GM04504 (cell line): ENCODE results near the gene LRP11.
"Not testable (repeated sequence)": the region's sequence is repeated elsewhere in the genome, so short reads cannot be mapped to it uniquely, and the experiment has no call there.

Experiments used
- DNase-seq: peaks from one replicate; pipeline ENCODE4 v3.0.0-alpha.2; 2012; ENCODE audit warnings: low read depth

Gene LRP11, protein sequence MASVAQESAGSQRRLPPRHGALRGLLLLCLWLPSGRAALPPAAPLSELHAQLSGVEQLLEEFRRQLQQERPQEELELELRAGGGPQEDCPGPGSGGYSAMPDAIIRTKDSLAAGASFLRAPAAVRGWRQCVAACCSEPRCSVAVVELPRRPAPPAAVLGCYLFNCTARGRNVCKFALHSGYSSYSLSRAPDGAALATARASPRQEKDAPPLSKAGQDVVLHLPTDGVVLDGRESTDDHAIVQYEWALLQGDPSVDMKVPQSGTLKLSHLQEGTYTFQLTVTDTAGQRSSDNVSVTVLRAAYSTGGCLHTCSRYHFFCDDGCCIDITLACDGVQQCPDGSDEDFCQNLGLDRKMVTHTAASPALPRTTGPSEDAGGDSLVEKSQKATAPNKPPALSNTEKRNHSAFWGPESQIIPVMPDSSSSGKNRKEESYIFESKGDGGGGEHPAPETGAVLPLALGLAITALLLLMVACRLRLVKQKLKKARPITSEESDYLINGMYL

DNA sequence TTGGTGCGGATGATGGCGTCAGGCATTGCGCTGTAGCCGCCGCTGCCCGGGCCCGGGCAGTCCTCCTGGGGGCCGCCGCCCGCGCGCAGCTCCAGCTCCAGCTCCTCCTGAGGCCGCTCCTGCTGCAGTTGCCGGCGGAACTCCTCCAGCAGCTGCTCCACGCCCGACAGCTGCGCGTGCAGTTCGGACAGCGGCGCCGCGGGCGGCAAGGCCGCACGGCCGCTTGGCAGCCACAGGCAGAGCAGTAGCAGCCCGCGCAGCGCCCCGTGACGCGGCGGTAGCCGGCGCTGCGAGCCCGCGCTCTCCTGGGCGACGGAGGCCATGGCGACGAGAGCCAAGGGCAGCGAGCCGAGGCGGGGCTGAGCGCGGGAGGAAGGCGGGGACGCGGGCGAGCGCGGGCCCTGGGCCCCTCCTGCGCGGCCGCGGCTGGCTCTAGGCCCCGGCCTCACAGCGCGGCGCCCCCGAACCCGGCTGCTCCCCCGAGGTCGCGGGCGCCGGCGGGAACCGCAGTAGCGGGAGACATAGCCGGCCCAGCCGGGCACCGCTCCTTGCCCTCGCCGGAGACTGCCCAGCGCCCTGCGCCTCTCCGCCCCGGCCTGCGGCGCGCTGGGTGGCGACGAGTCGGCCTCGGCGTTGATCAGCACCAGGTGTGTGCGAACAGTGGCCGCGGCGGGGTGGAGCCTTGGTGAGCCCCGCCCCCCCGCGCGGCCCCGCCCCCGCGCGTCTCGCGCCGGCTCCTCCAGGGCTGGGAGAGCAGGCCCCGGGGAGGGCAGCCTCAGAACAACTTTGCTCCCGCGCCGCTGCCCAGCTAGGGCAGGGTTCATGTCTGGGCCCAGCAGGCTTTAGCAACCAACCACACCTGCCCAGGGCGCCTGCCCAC, at the start of gene LRP11:
Gene LRP11 (minus strand): TSS at position 662 of the 880 bp plus-strand sequence. CDS start 339 bp downstream, at position 323.
- DNase-seq = peak; percentile 69

DNA sequence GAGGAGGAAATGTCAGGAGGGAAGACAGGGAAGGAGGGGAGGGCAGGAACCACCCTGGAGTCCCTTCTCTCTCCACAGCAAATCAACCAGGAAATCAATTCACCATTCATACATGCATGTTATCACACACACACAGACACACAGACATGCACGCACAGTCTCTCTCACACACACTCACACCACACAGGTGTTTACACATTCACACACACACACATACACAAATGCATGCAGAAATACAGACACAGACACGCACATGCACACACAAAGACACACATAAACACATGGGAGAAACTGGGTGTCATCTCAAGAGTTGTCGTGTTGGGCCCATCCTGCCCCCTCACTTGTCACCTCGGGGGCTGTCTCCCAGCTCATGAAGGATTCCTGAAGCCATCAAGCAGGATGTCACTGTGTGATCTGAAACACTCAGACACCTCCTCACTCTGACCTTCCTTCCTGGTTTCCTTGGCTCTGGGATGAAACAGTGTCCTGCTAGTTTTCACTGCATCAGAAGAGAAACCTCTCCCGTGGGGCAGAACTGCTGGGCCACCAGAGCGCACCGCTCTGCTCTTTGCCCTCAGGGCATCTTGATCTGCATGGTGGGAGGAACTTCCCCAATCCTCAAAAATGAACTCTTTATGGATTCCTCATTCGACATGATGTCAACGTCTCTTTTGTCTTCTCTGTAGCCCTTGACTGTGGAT, 49.5 kb upstream of the LRP11 start:
- DNase-seq = no peak

DNA sequence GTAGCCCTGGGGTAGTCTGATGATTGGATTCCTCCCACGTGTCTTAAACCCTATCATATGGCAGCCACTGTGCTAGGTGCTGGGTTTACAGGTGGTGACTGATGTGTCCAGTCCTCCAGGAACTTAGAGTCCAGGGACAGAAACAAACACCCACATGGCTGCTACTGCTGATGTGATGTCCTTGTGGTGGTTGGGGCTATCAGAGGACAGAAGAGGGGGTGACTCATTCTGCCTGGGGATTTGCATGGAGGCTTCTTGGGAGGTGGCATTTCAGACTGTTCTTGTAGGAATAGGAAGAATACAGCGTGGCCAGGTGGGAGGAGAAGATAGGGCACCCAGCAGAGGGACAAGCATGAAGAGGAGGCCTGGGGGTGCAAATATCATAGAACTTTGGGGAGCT, 48.9 kb upstream of the LRP11 start:
- DNase-seq = no peak

DNA sequence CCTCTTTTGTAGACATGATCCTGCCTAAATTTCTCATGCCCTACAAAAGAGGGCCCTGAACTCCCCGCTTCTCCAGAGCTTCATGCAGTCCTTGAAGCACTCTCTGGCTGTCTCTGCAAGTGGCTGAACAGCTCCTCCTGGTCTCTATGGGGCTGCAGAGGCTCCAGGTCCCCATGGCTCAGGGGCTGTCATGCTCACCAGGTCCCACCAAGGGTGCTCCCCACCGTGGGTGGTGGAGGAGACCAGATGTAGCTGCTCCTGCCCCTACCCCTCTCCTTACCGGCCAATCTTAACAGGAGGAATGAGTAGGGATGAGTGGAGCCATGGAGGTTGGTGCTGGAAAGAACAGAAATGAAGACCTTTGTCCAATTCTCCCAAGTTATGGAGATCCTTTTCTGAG, 48.5 kb upstream of the LRP11 start:
- DNase-seq = not testable (repeated sequence)

- no peak for DNase-seq
Measured at GRCh38 chr6:149910721-149911151, 46.6 kb upstream of the LRP11 start.

DNA sequence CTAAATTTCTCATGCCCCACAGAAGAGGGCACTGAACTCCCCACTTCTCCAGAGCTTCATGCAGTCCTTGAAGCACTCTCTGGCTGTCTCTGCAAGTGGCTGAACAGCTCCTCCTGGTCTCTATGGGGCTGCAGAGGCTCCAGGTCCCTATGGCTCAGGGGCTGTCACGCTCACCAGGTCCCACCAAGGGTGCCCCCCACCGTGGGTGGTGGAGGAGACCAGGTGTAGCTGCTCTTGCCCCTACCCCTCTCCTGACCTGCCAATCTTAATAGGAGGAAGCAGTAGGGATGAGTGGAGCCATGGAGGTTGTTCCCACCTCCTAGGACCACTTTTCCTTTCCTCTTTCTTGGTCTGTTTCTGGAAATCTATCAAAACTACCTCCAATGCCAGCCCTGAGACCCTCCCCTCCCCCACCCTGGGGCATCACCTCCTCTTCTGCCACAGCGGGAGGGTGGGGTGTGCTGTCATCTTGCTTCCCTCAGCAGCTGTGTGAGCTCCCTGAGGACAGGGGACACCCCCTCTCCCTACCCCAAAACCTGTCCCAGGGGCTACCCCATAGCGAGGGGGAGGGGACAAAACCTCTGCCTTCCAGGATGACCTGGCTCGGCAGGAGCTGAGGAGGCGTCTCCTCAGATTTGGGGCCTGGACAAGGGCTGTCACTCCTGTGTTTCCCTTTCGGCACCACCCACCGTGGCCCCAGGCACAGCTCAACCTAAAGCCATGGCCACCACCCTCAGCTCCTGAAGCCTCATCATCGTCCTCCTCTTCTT, 45.7 kb upstream of the LRP11 start:
- DNase-seq = no peak

GRCh38 chr6:149908480-149908879, 44.3 kb upstream of the LRP11 start:
- DNase-seq = not testable (repeated sequence)

DNA sequence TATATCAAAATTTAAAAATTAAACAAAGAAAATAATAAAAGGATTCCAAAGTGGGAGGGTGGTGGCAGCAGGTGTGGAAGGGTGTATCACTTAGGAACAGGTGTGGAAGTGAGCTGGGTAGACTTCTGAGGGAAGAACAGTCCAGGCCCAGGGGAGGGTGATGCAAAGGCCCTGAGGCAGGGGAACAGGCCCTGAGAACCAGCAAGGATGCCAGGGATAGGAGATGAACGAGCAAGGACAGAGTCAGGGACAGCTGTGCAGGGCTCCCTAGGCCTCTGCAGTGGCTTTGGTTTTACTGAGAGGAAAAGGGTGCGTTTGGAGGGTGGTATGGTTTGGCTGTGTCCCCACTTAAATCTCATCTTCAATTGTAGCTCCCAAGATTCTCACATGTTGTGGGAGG, 43.2 kb upstream of the LRP11 start:
- no peak for DNase-seq

- no peak for DNase-seq
Measured at GRCh38 chr6:149906405-149906804, 42.2 kb upstream of the LRP11 start.

GRCh38 chr6:149905911-149906371, 41.8 kb upstream of the LRP11 start:
- DNase-seq = no peak

GRCh38 chr6:149905371-149905910, 41.3 kb upstream of the LRP11 start:
- no peak for DNase-seq

GRCh38 chr6:149904661-149905370, 40.7 kb upstream of the LRP11 start:
- no peak for DNase-seq

- no peak for DNase-seq
Measured at GRCh38 chr6:149903938-149904611, 39.9 kb upstream of the LRP11 start.

GRCh38 chr6:149901444-149902140, 37.4 kb upstream of the LRP11 start:
- DNase-seq = no peak

DNA sequence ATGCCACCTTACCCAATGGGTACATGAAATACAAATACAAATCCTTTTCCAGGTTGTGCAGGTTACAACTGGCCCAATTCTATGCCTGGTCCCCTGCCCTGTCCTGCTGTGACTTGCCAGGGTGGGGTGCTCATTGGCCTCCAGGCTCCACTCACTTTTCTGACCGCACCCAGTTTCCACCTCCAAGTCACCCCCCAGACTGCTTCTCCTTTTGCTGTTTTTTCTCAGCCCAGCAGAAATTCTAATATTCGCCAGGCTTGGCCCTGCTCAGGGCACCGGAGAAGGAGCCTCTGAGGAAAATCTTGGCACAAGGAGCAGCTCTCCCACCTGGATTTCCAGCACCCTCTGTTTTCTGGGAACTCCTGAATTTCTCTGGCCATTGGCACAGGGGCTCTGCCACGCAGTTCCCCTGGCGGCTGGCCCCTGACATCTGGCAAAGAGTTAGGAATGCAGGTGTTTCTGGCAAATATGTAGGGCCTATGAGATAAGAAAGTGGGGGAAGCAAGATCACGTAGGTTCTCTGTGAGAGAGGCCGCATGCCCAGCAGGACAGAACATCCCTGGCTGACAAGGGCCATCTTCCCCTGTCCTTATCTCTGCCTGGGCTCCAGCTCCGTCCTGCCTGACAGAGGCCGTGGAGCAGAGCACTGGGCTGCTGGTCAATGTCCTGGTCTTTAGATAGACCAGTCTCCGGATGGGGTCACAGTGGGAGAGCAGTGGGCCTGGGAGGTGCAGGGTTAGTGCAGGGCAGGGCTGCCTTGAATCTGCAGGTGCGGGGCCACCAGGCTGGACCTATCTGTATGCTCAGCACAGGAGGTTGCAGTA, 36.7 kb upstream of the LRP11 start:
- no peak for DNase-seq

DNA sequence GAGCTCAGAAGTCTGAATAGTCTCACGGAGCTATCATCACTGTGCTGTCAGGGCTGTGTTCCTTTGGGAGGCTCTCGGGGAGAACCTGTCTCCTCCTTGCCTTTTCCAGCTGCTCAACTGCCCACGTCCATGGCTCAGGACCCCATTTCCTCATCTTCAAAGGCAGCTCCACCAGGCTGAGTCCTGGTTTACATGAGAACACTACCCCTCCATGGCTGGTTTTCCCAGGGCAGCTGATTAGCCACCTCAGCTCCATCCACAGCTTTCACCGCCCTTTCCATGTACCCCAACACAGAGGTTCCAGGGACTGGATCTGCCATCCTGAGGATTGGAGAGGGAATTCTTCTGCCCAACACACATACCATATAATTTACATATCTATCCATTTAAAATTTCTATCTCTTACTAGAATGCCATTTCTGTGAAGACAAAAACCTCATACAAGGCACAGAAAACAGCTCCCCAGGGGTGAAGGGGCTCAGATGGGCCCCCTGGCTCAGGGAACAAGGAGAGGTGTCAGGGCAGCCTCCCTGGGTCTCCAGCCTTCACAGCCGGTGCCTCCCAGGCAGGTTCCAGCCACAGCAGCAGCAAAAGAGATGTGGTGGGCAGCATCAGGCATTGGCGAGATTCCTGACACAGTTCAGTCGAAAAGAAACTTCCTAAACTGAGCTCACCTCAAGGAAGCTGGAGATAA, 35.9 kb upstream of the LRP11 start:
- DNase-seq = no peak

DNA sequence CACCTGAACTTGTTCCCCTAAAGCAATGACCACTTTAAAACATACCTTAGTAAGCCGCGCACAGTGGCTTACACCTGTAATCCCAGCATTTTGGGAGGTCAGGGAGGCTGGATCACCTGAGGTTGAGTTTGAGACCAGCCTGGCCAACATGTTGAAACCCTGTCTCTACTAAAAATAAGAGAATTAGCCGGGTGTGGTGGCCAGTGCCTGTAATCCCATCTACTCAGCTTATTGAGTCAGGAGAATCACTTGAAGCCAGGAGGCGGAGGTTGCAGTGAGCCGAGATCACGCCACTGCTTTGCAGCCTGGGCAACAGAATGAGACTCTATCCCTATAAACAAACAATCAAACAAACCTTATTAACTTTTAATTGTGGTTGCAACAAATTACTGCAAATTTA, 35.3 kb upstream of the LRP11 start:
- DNase-seq = no peak

DNA sequence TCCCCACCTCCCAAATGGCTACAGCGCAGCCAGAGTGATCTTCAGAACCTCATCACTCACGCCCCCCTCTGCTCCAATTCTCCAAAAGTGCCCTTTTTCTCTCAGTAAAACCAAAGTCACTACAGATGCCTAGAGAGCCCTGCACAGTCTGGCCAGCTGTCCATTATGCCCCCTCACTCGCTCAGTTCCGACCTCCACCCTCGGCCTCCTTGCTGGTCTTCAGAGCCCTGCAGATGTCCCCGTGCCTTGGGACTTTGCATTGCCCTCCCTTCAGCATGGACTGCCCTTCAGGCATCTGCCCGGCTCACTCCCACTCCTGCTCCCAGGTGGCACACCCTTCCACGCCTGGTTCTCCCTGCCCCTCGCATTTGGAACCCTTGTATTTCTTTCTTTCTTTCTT, 34.8 kb upstream of the LRP11 start:
- DNase-seq = no peak
